Measurements from ENCODE around the gene DNAJC17. TPM values are rescaled to one million over a fixed set of nuclear protein-coding genes. Genes with fewer than 3 reads are reported as not detected.

The DNAJC17 gene, protein sequence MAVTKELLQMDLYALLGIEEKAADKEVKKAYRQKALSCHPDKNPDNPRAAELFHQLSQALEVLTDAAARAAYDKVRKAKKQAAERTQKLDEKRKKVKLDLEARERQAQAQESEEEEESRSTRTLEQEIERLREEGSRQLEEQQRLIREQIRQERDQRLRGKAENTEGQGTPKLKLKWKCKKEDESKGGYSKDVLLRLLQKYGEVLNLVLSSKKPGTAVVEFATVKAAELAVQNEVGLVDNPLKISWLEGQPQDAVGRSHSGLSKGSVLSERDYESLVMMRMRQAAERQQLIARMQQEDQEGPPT
- total RNA-seq (2021) = 34.5 and 37.1 TPM in 2 replicates
- percentile 63 among the genes with signal in this experiment for Bru-seq, nascent RNA
- percentile 66 among the genes with signal in this experiment for BruChase-seq, experiment 1, labeled RNA remaining after a 2-hour chase
- BruChase-seq, experiment 2, labeled RNA remaining after a 6-hour chase = percentile 72 among the genes with signal in this experiment
- long read RNA-seq, transcript DNAJC17-201 (11 exons, 3,731 nt) = major isoform, 13 of 19 reads
- long read RNA-seq, partial matches to known transcripts = 0 of 19 reads
- long read RNA-seq, other reads (novel, unspliced or antisense) = 6 of 19 reads

GRCh38 chr15:40807028-40807887, at the start of gene DNAJC17, which contains the start of gene ZFYVE19:
Gene DNAJC17 (minus strand): TSS chr15:40807473. CDS start chr15:40807446, 27 bp downstream.
Gene ZFYVE19 (plus strand): TSS chr15:40807089. CDS start chr15:40807590, 501 bp downstream.
- H3K36me3 ChIP-seq (ENCODE audit: insufficient read depth, low read length, poor library complexity, severe bottlenecking) = peaks cover 13% of the 10 kb centered on the region
- intact Hi-C loops (cut with micrococcal nuclease; ENCODE audit: unreplicated experiment) = no loop called here
- H3K27ac ChIP-seq (ENCODE audit: low read depth, low read length, poor library complexity, severe bottlenecking) = peak within 1 kb of the TSS; percentile 94
- H3K9me3 ChIP-seq (ENCODE audit: low read depth, low read length, poor library complexity, severe bottlenecking) = no peaks in the 10 kb centered on the region
- no TSS peak for BruUV-seq (replicated peaks)
- peak within 1 kb of the TSS; percentile 97 for H3K4me3 ChIP-seq (ENCODE audit: low read depth, low read length, poor library complexity, severe bottlenecking)
- H3K4me1 ChIP-seq (ENCODE audit: insufficient read depth, low read length, poor library complexity, severe bottlenecking) = peaks cover 6% of the 10 kb centered on the region
- ChIA-PET CTCF (interaction anchor here (0.5 to 1.6 kb wide), 2 partner anchors 60 to 218 kb away, joined by 3 to 9 read pairs; no protein-coding TSS in a partner anchor), POLR2A (ENCODE audit: low non-redundant PET) (no interaction called here)
- H3K27me3 ChIP-seq (replicated peaks; ENCODE audit: insufficient read depth, low read depth, low read length, poor library complexity) = no peaks in the 10 kb centered on the region
- DNase-seq (ENCODE audit: low spot score) = peak; percentile 99
- TF ChIP-seq, protein P1, sequence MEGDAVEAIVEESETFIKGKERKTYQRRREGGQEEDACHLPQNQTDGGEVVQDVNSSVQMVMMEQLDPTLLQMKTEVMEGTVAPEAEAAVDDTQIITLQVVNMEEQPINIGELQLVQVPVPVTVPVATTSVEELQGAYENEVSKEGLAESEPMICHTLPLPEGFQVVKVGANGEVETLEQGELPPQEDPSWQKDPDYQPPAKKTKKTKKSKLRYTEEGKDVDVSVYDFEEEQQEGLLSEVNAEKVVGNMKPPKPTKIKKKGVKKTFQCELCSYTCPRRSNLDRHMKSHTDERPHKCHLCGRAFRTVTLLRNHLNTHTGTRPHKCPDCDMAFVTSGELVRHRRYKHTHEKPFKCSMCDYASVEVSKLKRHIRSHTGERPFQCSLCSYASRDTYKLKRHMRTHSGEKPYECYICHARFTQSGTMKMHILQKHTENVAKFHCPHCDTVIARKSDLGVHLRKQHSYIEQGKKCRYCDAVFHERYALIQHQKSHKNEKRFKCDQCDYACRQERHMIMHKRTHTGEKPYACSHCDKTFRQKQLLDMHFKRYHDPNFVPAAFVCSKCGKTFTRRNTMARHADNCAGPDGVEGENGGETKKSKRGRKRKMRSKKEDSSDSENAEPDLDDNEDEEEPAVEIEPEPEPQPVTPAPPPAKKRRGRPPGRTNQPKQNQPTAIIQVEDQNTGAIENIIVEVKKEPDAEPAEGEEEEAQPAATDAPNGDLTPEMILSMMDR (conservative IDR thresholded peaks at IDR 0.05; ENCODE audit: low read depth, low read length) = no peak; the same call in 1 of the 2 replicates
- no peak for TF ChIP-seq EZH2 (IDR thresholded peaks at IDR 0.05; ENCODE audit: borderline replicate concordance, low read depth, low read length, poor library complexity, severe bottlenecking)

- no peak for TF ChIP-seq EZH2 (IDR thresholded peaks at IDR 0.05; ENCODE audit: borderline replicate concordance, low read depth, low read length, poor library complexity, severe bottlenecking)
- TF ChIP-seq, protein P1 (conservative IDR thresholded peaks at IDR 0.05; ENCODE audit: low read depth, low read length) = no peak
- Histone ChIP-seq H3K4me3 (ENCODE audit: low read depth, low read length, poor library complexity, severe bottlenecking) (no peak overlapping the region), H3K9me3 (ENCODE audit: low read depth, low read length, poor library complexity, severe bottlenecking) (no peaks in the 10 kb centered on the region), H3K27me3 (replicated peaks; ENCODE audit: insufficient read depth, low read depth, low read length, poor library complexity) (no peaks in the 10 kb centered on the region), H3K4me1 (ENCODE audit: insufficient read depth, low read length, poor library complexity, severe bottlenecking) (peaks cover 18% of the 10 kb centered on the region), H3K36me3 (ENCODE audit: insufficient read depth, low read length, poor library complexity, severe bottlenecking) (no peaks in the 10 kb centered on the region), H3K27ac (ENCODE audit: low read depth, low read length, poor library complexity, severe bottlenecking) (no peak overlapping the region)
- POLR2A ChIA-PET (ENCODE audit: low non-redundant PET) = no interaction called here
- BruUV-seq (replicated peaks) = no TSS peak
- intact Hi-C loops (cut with micrococcal nuclease; ENCODE audit: unreplicated experiment) = no loop called here
- DNase-seq (ENCODE audit: low spot score) = no peak
- CTCF ChIA-PET = interaction anchor here (0.6 to 3.2 kb wide), 4 partner anchors 15 to 39 kb away, joined by 6 to 103 read pairs (median 24); partner anchors contain the start of gene VPS18
Measured at GRCh38 chr15:40856746-40857145, 49.5 kb upstream of the DNAJC17 start.

- no peaks in the 10 kb centered on the region for H3K27me3 ChIP-seq (replicated peaks; ENCODE audit: insufficient read depth, low read depth, low read length, poor library complexity)
- CTCF ChIA-PET = interaction anchor here (1.8 kb wide), 1 partner anchor 38 kb away, joined by 4 read pairs; the partner anchor contains the start of gene VPS18
- POLR2A ChIA-PET (ENCODE audit: low non-redundant PET) = no interaction called here
Measured at GRCh38 chr15:40855706-40856234, 48.5 kb upstream of the DNAJC17 start.

More at GRCh38 chr15:40855706-40856234, 48.5 kb upstream of the DNAJC17 start:
- DNase-seq (ENCODE audit: low spot score) = no peak
- peaks cover 18% of the 10 kb centered on the region for H3K4me1 ChIP-seq (ENCODE audit: insufficient read depth, low read length, poor library complexity, severe bottlenecking)
- BruUV-seq (replicated peaks) = no TSS peak
- H3K4me3 ChIP-seq (ENCODE audit: low read depth, low read length, poor library complexity, severe bottlenecking) = no peak overlapping the region
- H3K27ac ChIP-seq (ENCODE audit: low read depth, low read length, poor library complexity, severe bottlenecking) = no peak overlapping the region
- intact Hi-C loops (cut with micrococcal nuclease; ENCODE audit: unreplicated experiment) = no loop called here
- H3K36me3 ChIP-seq (ENCODE audit: insufficient read depth, low read length, poor library complexity, severe bottlenecking) = no peaks in the 10 kb centered on the region
- no peak for TF ChIP-seq EZH2 (IDR thresholded peaks at IDR 0.05; ENCODE audit: borderline replicate concordance, low read depth, low read length, poor library complexity, severe bottlenecking)
- TF ChIP-seq, protein P1 (conservative IDR thresholded peaks at IDR 0.05; ENCODE audit: low read depth, low read length) = no peak
- H3K9me3 ChIP-seq (ENCODE audit: low read depth, low read length, poor library complexity, severe bottlenecking) = no peaks in the 10 kb centered on the region

All from A673 (cell line).